ENCODE results near the gene RPS6KA4.

GRCh38 chr11:64419257-64419790, 60.4 kb downstream of the RPS6KA4 start:
- TF ChIP-seq, protein P1, sequence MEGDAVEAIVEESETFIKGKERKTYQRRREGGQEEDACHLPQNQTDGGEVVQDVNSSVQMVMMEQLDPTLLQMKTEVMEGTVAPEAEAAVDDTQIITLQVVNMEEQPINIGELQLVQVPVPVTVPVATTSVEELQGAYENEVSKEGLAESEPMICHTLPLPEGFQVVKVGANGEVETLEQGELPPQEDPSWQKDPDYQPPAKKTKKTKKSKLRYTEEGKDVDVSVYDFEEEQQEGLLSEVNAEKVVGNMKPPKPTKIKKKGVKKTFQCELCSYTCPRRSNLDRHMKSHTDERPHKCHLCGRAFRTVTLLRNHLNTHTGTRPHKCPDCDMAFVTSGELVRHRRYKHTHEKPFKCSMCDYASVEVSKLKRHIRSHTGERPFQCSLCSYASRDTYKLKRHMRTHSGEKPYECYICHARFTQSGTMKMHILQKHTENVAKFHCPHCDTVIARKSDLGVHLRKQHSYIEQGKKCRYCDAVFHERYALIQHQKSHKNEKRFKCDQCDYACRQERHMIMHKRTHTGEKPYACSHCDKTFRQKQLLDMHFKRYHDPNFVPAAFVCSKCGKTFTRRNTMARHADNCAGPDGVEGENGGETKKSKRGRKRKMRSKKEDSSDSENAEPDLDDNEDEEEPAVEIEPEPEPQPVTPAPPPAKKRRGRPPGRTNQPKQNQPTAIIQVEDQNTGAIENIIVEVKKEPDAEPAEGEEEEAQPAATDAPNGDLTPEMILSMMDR (IDR thresholded peaks at IDR 0.05) = no peak
- TF ChIP-seq POLR2A (IDR thresholded peaks at IDR 0.05) (no peak), POLR2AphosphoS5 (IDR thresholded peaks at IDR 0.05; ENCODE audit: insufficient read depth in 1 of 2, low read depth in 1 of 2) (no peak)

All from vagina (tissue), 2 donors.